ENCODE data around the gene SLIT2. TPM values are rescaled to one million over a fixed set of nuclear protein-coding genes. Genes with fewer than 3 reads are reported as not detected.

Gene SLIT2
- polyA plus RNA-seq, 1 donor (not counting 4 experiments of a cell fraction or from before 2014, with no cell fraction given): 7.5 TPM

DNA sequence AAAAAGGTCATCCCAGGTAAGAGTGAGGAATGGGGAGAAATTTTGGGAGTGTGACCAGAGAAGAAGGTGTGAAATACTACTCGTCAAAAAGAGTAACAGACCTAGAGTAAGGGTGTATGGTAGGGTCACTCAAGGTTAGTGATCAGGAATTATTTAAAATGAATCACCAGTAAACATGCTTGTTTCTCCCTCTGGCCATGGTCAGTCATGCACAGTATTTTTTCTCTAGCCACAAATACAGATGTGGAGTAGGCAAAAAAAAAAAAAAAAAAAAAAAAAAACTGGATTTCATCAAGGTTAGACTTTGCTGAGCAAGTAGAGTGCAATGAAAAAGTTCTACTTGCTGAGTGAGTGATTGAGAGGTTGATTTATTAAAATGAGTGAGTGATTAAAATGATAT, 34.2 kb upstream of the SLIT2 start:
- no peaks in the 10 kb centered on the region for H3K9me1 ChIP-seq (ENCODE audit: control insufficient read depth, extremely low read depth, insufficient read depth, low read length)
- dilution Hi-C loops (cut with MboI; ENCODE audit: extremely low pct_ligation_motif_present, low sequenced_read_pairs): no loop called here
- no peaks in the 10 kb centered on the region for H3K27me3 ChIP-seq (ENCODE audit: control insufficient read depth, extremely low read depth, insufficient read depth, low read length)
- H3K79me2 ChIP-seq (ENCODE audit: control insufficient read depth, insufficient read depth, low read length): no peaks in the 10 kb centered on the region
- no peaks in the 10 kb centered on the region for H4K20me1 ChIP-seq (ENCODE audit: control insufficient read depth, extremely low read depth, insufficient read depth, low read length)
- FAIRE-seq: no peak
- peaks cover 8% of the 10 kb centered on the region for H3K4me1 ChIP-seq (ENCODE audit: control insufficient read depth, extremely low read depth, insufficient read depth, low read length)
- TF ChIP-seq, protein P1, sequence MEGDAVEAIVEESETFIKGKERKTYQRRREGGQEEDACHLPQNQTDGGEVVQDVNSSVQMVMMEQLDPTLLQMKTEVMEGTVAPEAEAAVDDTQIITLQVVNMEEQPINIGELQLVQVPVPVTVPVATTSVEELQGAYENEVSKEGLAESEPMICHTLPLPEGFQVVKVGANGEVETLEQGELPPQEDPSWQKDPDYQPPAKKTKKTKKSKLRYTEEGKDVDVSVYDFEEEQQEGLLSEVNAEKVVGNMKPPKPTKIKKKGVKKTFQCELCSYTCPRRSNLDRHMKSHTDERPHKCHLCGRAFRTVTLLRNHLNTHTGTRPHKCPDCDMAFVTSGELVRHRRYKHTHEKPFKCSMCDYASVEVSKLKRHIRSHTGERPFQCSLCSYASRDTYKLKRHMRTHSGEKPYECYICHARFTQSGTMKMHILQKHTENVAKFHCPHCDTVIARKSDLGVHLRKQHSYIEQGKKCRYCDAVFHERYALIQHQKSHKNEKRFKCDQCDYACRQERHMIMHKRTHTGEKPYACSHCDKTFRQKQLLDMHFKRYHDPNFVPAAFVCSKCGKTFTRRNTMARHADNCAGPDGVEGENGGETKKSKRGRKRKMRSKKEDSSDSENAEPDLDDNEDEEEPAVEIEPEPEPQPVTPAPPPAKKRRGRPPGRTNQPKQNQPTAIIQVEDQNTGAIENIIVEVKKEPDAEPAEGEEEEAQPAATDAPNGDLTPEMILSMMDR (optimal IDR thresholded peaks at IDR 0.05 in 1 of 3, IDR thresholded peaks at IDR 0.05 in 1 of 3, conservative IDR thresholded peaks at IDR 0.05 in 1 of 3; ENCODE audit: extremely low read depth in 1 of 3, insufficient read depth in 2 of 3, low read length in 3 of 3): no peak
- no peak for TF ChIP-seq EZH2 (IDR thresholded peaks at IDR 0.05; ENCODE audit: low read length)
- no peak overlapping the region for H2AFZ ChIP-seq (ENCODE audit: control insufficient read depth, low read length)
- H3K4me2 ChIP-seq (ENCODE audit: control insufficient read depth, extremely low read depth, insufficient read depth, low read depth, low read length): no peak overlapping the region
- no peaks in the 10 kb centered on the region for H3K36me3 ChIP-seq (ENCODE audit: control insufficient read depth in 2 of 2, extremely low read depth in 1 of 2, insufficient read depth in 2 of 2, low read length in 2 of 2)
- H3K9ac ChIP-seq (ENCODE audit: control insufficient read depth, extremely low read depth, insufficient read depth, low read length): no peak overlapping the region
- no peak overlapping the region for H3K4me3 ChIP-seq (ENCODE audit: control insufficient read depth in 2 of 3, extremely low read depth in 1 of 3, insufficient read depth in 2 of 3, low read depth in 1 of 3, low read length in 3 of 3)
- no peak for DNase-seq (ENCODE audit: low read depth, low spot score)
- H3K9me3 ChIP-seq (ENCODE audit: control insufficient read depth, low read depth, low read length): no peaks in the 10 kb centered on the region
- no peak overlapping the region for H3K27ac ChIP-seq (ENCODE audit: control insufficient read depth, insufficient read depth, low read length)

DNA sequence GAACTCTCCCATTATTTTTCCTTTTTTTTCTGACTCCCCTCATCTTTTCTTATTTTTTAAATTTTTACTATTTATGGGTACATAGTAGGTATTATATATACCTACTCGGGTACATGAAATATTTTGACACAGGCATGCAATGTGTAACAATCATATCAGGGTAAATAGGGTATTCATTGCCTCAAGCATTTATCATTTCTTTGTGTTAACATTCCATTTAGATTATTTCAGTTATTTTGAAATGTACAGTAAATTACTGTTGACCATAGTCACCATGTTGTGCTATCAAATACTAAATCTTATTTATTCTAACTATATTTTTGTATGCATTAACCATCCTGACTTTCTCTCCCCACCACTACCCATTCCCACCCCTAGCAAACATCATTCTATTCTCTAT, 33.8 kb upstream of the SLIT2 start:
- Histone ChIP-seq H4K20me1 (ENCODE audit: control insufficient read depth, extremely low read depth, insufficient read depth, low read length) (no peaks in the 10 kb centered on the region), H3K9me3 (ENCODE audit: control insufficient read depth, low read depth, low read length) (no peaks in the 10 kb centered on the region), H3K4me2 (ENCODE audit: control insufficient read depth, extremely low read depth, insufficient read depth, low read depth, low read length) (no peak overlapping the region), H3K27me3 (ENCODE audit: control insufficient read depth, extremely low read depth, insufficient read depth, low read length) (no peaks in the 10 kb centered on the region), H3K4me3 (ENCODE audit: control insufficient read depth in 2 of 3, extremely low read depth in 1 of 3, insufficient read depth in 2 of 3, low read depth in 1 of 3, low read length in 3 of 3) (no peak overlapping the region), H3K9me1 (ENCODE audit: control insufficient read depth, extremely low read depth, insufficient read depth, low read length) (no peaks in the 10 kb centered on the region), H3K27ac (ENCODE audit: control insufficient read depth, insufficient read depth, low read length) (no peak overlapping the region), H3K4me1 (ENCODE audit: control insufficient read depth, extremely low read depth, insufficient read depth, low read length) (peaks cover 8% of the 10 kb centered on the region), H3K79me2 (ENCODE audit: control insufficient read depth, insufficient read depth, low read length) (no peaks in the 10 kb centered on the region), H3K9ac (ENCODE audit: control insufficient read depth, extremely low read depth, insufficient read depth, low read length) (no peak overlapping the region), H2AFZ (ENCODE audit: control insufficient read depth, low read length) (no peak overlapping the region), H3K36me3 (ENCODE audit: control insufficient read depth in 2 of 2, extremely low read depth in 1 of 2, insufficient read depth in 2 of 2, low read length in 2 of 2) (no peaks in the 10 kb centered on the region)
- no peak for DNase-seq (ENCODE audit: low read depth, low spot score)
- dilution Hi-C loops (cut with MboI; ENCODE audit: extremely low pct_ligation_motif_present, low sequenced_read_pairs): no loop called here
- TF ChIP-seq, protein P1 (optimal IDR thresholded peaks at IDR 0.05 in 1 of 3, IDR thresholded peaks at IDR 0.05 in 1 of 3, conservative IDR thresholded peaks at IDR 0.05 in 1 of 3; ENCODE audit: extremely low read depth in 1 of 3, insufficient read depth in 2 of 3, low read length in 3 of 3): no peak
- no peak for TF ChIP-seq EZH2 (IDR thresholded peaks at IDR 0.05; ENCODE audit: low read length)
- no peak for FAIRE-seq

Measured in keratinocyte (primary cell).